ENCODE measurements around the gene ANTXR1.

Gene ANTXR1

GRCh38 chr2:69036926-69037325 is 23.9 kb downstream of the ANTXR1 start:
- no peak for DNase-seq

- DNase-seq: no peak
Measured at GRCh38 chr2:69041214-69041613, 28.2 kb downstream of the ANTXR1 start.

- no peak for DNase-seq
Measured at GRCh38 chr2:69043736-69044400, 30.9 kb downstream of the ANTXR1 start.

- DNase-seq: no peak
Measured at GRCh38 chr2:69046221-69046662, 33.3 kb downstream of the ANTXR1 start.

GRCh38 chr2:69047625-69048145 is 34.7 kb downstream of the ANTXR1 start:
- DNase-seq: no peak

GRCh38 chr2:69050802-69051201 is 37.8 kb downstream of the ANTXR1 start:
- DNase-seq: no peak

- DNase-seq: no peak
Measured at GRCh38 chr2:69053416-69053965, 40.5 kb downstream of the ANTXR1 start.

GRCh38 chr2:69054431-69054830 is 41.5 kb downstream of the ANTXR1 start:
- no peak for DNase-seq

GRCh38 chr2:69055688-69056470 is 42.9 kb downstream of the ANTXR1 start:
- no peak for DNase-seq

- DNase-seq: no peak
Measured at GRCh38 chr2:69057660-69058059, 44.7 kb downstream of the ANTXR1 start.

- DNase-seq: no peak
Measured at GRCh38 chr2:69059731-69060290, 46.8 kb downstream of the ANTXR1 start.

GRCh38 chr2:69060938-69061501 is 48.0 kb downstream of the ANTXR1 start:
- DNase-seq: no peak

- no peak for DNase-seq
Measured at GRCh38 chr2:69061525-69061924, 48.5 kb downstream of the ANTXR1 start.

- no peak for DNase-seq
Measured at GRCh38 chr2:69062307-69062962, 49.5 kb downstream of the ANTXR1 start.

GRCh38 chr2:69065735-69066336 is 52.9 kb downstream of the ANTXR1 start:
- DNase-seq: no peak

- DNase-seq: no peak
Measured at GRCh38 chr2:69067026-69067630, 54.1 kb downstream of the ANTXR1 start.

- DNase-seq: no peak
Measured at GRCh38 chr2:69067866-69068265, 54.9 kb downstream of the ANTXR1 start.

- DNase-seq: no peak
Measured at GRCh38 chr2:69070969-69071368, 58.0 kb downstream of the ANTXR1 start.

GRCh38 chr2:69073928-69074570 is 61.1 kb downstream of the ANTXR1 start:
- no peak for DNase-seq

GRCh38 chr2:69074918-69075317 is 61.9 kb downstream of the ANTXR1 start:
- no peak for DNase-seq

GRCh38 chr2:69075486-69075885 is 62.5 kb downstream of the ANTXR1 start:
- no peak for DNase-seq

Measured in stimulated activated CD4-positive, alpha-beta T cell treated with anti-CD3 and anti-CD28 coated beads, Interleukin-4, amount 100 ng/mL, for 4 hours (primary cell).